Hematopoietic multipotent progenitor cell treated with erythropoietin and hydrocortisone succinate and interleukin-3 and kit ligand, for 6 days (in vitro differentiated cells): Measurements from ENCODE around the gene TANK.
"Not testable (repeated sequence)": the region's sequence is repeated elsewhere in the genome, so short reads cannot be mapped to it uniquely, and the experiment has no call there.

Experiments
- DNase-seq: peaks from one replicate; pipeline ENCODE4 v3.0.0-alpha.2; 2015

TANK gene

DNA sequence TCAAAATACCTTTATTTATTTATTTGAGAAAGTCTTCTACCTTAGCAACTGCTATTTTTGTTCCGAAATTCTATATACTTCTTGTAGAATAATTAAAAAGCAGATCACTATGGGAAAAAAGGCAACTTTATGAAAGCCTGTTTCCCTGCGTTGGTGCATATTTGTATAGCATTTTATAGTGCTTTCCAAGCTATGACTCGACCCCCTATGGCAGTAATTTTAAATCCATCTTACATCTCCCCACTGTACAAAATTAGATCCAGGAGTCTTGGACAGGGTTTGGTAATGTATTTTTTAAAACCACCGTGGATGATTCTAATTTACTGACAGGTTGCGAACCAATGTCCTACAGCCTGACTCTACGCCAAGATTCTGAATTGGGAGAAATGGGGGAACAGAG, 10.1 kb downstream of the TANK start:
- DNase-seq = no peak

DNA sequence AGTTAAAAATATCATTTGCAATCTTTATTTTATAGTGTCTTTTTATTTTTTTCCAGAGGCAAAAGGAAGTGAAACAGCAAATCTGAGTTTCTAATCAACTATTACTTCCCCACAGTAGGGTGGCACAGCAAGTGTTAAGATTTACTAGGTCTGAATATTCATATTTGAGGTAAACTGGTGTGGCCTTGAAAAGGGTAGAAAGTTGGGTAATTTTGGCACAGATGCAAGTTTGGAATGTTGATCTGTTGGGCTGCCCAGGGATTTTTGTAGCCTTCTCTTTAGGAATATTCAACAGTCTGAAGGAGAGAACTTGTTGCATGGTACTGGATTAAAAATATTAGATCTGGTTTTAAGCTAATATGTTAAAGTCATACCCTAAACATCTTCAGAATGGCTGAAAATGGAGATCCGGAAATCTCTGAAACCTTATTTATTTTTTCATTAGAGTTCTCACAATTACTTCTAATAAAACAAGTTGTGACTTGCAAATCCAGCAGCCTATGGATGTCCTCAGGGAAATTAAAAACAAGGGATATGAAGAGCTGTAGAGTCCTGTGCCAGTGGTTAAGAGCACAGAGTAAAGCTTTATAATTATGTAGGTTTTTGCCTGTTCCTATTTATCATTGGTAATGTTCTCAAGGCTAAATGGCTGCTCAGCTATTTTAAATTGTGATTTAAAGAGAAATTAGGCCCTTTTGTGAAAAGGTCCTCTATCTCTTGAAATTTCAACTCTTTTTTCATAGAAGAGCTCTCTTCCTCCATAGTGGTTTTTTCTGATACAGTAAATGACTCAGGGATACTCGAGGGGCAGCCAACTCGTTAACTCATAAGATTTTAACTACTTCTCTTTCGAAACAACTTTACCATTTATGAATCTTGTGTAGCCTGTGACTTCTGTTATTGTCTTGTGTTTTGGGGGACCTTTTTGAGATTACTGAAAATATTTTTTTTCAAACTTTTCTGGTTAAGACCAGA, 11.0 kb downstream of the TANK start:
- DNase-seq = peak; percentile 40

- DNase-seq = peak; percentile 77
Measured at GRCh38 chr2:161172901-161173540, 12.8 kb downstream of the TANK start.

DNA sequence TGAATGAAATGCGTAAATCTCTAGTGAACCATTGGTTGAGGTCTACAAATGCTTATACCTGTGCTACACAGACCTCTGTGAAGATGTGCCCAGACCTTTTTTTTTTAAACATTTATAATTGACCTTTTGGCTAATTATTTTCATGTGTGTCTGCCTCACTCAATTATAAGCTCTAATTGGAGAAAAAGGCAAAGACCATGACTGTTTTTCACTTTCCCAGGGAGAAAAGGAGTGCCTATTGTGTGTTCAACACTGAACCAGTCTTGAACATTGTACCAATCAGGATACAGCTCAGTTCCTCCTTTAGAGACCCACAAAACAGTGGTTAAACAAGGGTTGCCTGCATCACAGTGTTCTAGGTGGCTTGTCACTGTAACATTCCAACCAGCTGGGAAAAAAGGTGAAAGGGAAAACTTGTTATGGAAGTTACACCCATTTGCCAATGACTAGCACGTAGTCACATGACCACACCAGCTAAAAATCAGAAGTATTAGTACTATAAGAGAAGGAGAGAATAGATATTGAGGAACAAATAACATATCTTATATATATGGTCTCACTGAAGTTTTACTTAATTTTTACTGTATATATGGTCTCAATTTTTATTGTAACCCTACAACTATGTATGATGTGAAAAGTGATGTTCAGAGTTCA, 13.4 kb downstream of the TANK start:
- DNase-seq = no peak

DNA sequence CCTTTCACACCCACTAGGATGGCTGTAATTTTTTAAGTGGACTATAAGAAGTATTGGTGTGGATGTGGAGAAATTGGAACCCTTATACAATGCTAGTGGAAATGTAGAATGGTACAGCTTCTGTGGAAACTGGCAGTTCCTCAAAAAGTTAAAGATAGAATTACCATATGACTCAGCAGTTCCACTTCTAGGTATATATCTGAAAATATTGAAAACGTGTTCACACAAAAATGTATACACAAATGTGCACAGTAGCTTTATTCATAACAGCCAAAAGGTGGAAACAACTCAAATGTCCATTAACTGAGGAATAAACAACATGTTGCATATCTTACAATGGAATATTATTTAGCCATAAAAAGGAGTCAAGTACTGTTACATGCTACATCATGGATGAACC, 17.7 kb downstream of the TANK start:
- no peak for DNase-seq

- no peak for DNase-seq
Measured at GRCh38 chr2:161178756-161179155, 18.5 kb downstream of the TANK start.

DNA sequence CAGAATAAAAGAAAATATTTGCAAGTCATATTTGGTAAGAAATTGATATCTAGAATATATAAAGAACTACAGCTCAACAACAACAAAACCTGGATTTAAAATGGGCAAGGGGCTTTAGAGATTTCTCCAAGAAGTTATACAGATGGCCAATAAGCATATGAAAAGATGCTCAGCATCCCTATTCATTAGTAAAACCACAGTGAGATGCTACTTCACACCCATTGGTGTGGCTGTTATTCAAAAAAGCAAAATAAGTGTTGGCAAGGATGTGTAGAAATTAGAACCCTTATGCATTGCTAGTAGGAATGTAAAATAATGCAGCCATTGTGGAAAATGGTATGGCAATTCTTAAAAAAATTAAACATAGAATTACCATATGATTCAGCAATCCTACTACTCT, 29.8 kb downstream of the TANK start:
- DNase-seq = no peak

DNA sequence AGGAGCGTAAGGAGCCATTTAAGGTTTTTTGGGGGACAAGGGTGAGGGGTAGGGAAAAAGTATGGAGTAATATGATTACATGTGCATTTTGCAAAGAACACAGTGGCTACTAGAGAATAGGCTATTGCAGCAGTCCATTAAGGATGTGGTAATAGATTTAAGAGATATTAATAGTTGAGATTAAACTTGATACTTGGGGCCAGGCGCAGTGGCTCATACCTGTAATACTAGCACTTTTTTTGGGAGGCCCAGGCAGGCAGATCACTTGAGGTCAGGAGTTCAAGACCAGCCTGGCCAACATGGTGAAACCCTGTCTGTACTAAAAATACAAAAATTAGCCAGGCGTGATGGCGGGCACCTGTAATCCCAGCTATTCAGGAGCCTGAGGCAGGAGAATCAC, 35.4 kb downstream of the TANK start:
- not testable (repeated sequence) for DNase-seq

DNA sequence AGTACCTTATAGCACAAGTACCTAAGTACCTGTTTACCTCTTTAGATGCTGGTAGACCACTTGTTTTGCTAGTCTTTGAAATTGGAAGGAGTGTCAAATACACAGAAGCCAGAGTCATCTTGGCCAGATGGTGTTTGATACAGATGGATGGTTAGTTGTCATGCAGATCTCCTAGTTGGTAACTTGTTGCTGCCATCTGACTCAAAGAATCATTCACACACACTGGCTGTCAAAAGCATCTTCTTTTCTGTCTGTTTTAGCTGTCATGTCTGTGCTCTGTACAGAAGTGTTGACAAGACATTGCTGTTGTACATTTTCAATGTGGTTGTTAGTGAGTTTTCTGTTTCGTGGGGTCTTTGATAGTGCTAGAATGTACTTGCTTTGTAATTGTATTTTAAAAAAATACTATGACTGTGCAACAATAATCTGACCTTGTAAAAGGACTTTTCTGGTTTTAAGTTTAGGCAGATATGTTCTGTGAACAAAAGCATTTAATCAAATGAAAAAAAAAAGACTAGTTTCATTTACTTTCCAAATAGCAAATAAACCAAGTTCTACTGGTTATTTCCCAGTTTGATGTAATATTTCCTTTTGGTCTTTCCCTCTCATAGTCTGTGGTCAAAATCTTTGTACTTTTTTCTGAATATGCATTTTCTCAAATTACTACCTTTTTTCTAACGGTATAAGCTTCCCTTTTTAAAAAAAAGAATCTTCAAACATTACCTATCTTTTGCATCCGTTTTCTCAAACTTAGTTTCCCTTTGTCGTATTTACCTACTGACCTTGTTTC, 39.9 kb downstream of the TANK start:
- DNase-seq = no peak

DNA sequence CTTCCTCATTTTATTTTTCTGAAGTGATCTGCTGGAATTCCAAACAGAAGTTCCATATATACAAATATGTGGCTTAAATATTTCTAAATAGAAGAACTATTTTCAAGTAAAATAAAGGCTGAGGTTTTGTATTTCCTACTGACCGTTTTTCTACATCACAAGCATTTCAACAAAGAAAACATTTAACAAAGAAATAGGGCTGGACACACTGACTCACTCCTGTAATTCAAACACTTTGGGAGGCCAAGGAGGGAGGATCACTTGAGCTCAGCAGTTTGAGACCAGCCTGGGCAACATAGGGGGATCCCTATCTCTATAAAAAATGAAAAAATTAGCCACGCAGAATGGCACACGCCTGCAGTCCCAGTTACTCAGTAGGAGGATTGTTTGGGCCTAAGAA, 44.6 kb downstream of the TANK start:
- no peak for DNase-seq

- peak; percentile 41 for DNase-seq
Measured at GRCh38 chr2:161206471-161207032, 46.3 kb downstream of the TANK start.

- no peak for DNase-seq
Measured at GRCh38 chr2:161207941-161208340, 47.7 kb downstream of the TANK start.

DNA sequence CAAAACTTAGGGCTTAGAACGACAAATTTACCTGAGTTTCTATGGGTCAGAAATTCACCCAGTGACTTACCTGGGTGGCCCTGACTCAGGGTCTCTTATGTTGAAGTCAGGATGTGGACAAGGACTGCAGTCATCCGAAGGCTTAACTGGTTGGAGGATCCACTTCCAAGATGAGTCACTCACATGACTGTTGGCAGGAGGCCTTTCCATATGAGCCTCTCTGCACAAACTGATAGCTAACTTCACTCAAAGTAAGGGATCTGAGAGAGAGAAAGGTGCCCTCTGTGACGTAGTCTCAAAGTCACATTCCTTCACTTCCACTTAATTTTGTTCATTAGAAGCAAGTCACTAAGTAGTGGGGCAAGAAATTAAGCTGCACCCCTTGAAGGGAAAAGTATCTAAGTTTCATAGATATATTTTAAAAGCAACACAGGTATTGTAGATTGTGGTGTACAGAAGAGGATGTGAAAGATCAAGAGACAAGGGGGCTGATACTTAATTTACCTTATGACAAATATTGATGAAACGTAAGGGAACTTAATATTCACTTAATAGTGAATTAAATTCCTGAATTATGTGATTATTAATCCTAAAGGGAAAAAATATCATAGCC, 48.4 kb downstream of the TANK start:
- DNase-seq = peak; percentile 20

DNA sequence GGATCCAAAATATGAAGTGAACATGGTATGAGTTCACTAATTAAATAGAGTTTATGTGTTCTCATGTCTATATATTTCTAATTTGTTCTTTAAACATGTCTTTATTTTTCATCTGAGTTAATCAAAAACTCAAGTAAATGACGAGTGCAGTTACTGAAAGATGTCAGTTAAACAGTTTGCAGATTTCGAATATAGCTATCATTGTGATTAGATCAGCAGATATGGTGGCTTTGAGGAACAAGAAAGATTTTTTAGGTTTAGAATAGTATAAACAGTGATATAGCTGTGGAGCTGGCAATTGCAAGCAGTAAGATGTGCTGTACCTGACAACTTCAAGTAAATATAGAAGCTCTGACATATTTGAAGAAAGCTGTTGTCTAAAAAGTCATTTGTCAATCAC, 49.7 kb downstream of the TANK start:
- DNase-seq = peak; percentile 25

DNA sequence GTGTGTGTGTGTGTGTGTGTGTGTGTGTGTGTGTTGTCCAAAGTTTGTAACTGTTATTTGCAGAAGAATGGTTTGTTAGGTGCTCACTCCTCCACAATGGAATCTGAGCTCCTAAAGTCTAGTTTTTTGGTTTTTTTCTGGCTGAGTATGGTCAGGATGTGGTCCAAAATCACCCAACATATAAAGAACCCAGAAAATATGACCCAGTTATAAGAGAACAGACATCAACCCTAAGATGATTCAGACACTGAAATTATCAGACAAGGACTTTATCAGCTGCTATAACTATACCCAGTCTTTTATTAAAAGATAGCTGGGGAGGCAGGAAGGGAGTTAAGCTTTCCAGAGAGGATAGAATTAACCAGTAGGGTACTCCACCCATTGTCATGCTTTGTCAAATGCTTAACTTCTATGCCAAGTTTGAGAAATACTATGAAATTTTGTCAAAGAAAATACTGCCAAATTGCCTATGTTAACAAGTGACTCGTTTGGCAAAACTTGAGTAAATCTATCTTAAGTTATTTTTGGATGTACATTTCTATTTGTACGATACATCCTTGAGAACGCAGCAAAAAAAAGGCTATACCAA, 57.5 kb downstream of the TANK start:
- DNase-seq = no peak

GRCh38 chr2:161219211-161219610, 59.0 kb downstream of the TANK start:
- DNase-seq = no peak

- peak; percentile 75 for DNase-seq
Measured at GRCh38 chr2:161223139-161223732, 63.0 kb downstream of the TANK start.

GRCh38 chr2:161228511-161229240, 68.4 kb downstream of the TANK start:
- no peak for DNase-seq

- no peak for DNase-seq
Measured at GRCh38 chr2:161230959-161231358, 70.7 kb downstream of the TANK start.

DNA sequence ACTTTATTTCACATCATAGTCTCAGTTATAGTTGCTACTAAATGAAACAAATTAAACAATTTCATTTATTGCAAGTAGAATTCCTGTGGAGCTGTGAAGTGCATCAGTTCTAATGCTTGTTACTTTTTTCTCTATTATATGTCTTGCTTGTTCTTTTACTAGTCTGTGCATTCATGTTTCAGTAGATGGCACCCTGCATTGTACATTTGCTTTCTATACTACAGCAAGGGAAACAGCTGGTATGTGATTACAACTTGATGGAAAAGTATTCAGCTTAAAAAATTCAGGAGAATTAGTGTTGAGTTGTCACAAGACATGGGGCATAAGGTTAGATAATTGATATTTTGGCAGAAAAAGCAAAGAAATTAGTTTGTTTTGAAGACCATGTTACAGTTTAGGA, 72.3 kb downstream of the TANK start:
- no peak for DNase-seq
